ENCODE results near the gene PBX2. TPM values are rescaled to one million over a fixed set of nuclear protein-coding genes. Genes with fewer than 3 reads are reported as not detected.

Gene PBX2, protein sequence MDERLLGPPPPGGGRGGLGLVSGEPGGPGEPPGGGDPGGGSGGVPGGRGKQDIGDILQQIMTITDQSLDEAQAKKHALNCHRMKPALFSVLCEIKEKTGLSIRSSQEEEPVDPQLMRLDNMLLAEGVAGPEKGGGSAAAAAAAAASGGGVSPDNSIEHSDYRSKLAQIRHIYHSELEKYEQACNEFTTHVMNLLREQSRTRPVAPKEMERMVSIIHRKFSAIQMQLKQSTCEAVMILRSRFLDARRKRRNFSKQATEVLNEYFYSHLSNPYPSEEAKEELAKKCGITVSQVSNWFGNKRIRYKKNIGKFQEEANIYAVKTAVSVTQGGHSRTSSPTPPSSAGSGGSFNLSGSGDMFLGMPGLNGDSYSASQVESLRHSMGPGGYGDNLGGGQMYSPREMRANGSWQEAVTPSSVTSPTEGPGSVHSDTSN
- 13.5 to 18.9 TPM (median 17.2 TPM) in 5 replicates for total RNA-seq (2022; extraction: Qiagen RNA extraction)

GRCh38 chr6:32190054-32190851 lies at the start of gene PBX2:
PBX2 (minus strand) TSS chr6:32190202; CDS start chr6:32189915, 287 bp downstream.

GRCh38 chr6:32223258-32224235 lies 33.5 kb upstream of the PBX2 start, which contains the start of gene NOTCH4:
NOTCH4 (minus strand) TSS chr6:32224067; CDS start chr6:32223928, 139 bp downstream.

DNA sequence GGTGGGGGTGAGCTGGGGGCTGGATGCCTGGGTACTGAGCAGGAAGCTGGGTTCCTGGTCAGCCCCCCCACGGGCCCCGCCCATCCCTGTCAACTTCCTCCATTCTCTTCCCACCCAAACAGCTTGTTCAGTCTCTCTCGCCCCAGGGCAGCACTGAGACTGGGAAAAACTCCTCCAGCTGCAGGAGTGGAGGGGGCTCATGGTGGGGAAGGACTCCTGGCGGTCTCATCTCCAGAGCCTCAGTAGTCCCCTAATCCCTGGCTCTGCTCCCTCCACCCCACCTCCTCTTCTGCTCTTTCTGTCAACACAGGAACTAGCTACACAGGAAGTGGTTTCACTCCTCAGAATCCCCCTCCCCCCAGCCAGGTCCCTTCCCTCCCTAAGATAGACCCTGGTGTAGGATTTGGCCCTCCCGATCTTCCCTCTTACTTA lies 2.6 kb upstream of the PBX2 start, which contains the start of gene GPSM3:
Gene GPSM3, minus strand, starts transcription at position 36 of the 432 bp plus-strand sequence. CDS start 130 bp downstream, outside the sequence.

DNA sequence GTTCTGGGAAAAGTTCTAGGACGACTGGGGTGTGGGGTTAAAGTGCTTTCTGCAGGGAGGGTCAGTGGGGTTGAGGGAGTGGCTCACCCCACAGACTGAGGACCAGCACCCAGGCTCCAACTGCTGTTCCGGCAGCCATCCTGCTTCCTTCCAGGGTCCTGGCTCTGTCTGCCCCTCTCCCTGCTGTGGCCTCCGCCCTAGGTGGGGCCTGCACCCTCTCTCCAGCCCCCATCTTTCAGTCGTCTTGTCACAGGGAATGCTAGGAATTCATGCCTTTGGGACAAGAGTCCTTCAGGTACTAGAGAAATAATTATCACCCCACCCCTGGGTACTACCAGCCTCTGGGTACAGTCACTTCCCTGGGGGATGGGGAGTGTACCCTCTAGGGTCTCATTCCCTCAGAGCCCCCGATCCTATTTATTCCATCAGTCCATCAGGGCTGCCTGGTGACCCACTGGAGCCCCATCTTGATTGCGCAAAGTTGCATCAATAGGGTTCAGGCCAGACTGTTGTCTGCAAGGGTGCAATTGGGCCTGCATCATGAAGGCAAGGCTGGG lies 5.8 kb downstream of the PBX2 start, which contains the start of gene AGER:
Gene AGER, minus strand, starts transcription at position 170 of the 557 bp plus-strand sequence. Its CDS starts 31 bp downstream, at position 139.

DNA sequence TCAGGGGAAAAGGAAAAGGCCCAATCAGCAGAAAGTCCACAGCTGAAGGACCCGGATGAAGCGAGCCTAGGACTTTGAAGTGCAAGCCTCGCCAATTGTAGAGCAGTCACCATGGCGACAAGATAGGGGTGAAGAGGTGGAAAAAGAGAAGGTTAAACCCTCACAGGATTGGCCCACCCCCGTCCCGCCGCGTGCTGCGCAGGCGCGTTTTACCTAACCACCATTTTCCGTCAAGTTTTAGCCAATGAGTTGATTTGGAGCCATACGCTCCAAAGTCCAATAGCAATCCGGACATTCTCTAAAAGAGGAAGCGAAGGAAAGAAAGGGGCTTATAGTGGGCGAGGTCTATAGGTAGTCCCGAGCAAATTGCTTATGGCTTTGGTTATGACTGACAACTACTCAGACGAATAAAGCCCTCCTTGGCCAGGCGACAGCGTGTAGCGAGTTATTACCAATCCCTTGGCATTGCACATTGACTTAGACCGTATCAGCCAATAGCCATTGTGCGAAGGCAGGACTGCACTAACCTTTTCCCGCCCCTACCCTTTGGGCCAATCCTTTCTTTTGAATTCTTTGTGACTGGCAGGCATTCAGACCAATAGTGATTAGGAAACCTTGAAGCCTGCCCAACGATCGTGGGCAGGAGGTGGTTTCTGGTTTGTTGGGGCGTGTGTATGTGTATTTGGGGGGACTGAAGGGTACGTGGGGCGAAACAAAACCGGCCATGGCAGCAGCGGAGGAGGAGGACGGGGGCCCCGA lies 12.0 kb downstream of the PBX2 start, which contains the start of gene RNF5:
Gene RNF5, plus strand, starts transcription at position 618 of the 759 bp plus-strand sequence. Its CDS starts 107 bp downstream, at position 725.

GRCh38 chr6:32175711-32176475 lies 14.1 kb downstream of the PBX2 start, which contains the start of gene AGPAT1:
AGPAT1 (minus strand) TSS chr6:32176084; CDS start chr6:32171496, 4,588 bp downstream.

DNA sequence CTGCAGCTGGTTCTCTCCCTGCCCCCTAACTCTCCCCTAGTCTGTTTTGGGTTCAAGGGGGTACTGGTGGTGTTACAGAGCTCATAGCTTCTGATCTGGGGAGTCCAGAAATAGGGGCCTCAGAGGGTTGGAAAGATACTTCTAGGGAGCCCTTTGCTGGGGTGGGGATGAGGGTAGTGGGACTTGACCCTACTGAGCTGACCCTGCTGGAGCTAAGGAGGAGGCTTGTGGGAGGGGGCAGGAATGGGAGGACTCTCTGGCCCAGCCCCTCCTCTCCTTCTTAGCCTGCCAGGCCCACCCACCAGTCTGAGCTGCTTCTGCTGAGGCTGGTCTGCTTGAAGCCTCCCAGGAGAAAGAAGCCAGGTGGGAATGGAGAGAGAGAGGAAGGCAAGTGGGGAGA lies 25.7 kb downstream of the PBX2 start, which contains the start of gene EGFL8:
Gene EGFL8, plus strand, starts transcription at position 301 of the 400 bp plus-strand sequence. CDS start 1,571 bp downstream, outside the sequence.

DNA sequence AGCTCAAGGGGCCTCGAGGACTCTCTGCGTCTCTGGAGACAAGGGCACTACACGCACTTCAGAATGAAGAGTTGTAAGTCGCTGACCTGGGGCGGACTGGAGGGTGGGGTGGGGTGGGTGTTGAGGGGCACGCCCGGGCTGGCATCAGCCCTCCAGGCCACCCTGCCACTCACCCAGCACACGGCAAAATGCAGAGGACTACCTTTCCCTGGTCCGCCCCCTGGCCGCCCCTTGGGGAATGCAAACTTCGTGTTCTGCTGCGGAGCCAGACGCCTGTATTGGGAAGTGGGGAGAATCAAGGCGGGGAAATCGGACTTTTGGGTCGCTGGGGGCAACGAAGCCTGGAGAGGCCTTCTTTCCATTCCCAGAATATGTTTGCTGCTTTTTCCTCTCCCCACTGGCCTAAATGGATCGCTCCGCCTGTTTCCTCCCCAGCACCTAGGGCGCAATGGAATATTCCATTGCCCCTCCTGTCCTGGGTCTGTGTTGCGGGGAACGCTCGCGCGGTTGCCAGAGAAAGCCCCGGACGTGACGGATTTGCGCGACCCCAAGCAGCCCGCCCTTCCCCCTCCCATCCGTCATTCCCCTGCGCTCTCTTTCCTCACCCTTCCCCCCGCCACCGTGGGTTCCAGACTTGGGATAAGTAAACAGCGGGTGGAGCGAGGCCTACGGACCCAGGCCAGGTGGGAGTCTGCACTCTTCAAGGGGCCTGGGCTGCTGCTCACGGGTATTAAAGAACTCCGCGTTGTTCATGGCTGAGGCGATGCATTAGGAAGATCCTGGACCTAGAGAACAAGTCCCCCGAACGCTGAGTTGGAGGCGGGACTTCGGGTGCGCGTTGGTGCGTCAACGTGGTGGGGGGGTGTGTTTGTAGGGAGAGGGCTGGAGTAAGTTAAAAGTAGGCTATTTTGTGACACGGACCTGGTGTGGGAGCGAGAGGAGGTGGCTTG lies 36.2 kb downstream of the PBX2 start, which contains the start of gene PPT2:
Gene PPT2, plus strand, starts transcription at position 578 of the 950 bp plus-strand sequence. CDS start 454 bp downstream, outside the sequence.

DNA sequence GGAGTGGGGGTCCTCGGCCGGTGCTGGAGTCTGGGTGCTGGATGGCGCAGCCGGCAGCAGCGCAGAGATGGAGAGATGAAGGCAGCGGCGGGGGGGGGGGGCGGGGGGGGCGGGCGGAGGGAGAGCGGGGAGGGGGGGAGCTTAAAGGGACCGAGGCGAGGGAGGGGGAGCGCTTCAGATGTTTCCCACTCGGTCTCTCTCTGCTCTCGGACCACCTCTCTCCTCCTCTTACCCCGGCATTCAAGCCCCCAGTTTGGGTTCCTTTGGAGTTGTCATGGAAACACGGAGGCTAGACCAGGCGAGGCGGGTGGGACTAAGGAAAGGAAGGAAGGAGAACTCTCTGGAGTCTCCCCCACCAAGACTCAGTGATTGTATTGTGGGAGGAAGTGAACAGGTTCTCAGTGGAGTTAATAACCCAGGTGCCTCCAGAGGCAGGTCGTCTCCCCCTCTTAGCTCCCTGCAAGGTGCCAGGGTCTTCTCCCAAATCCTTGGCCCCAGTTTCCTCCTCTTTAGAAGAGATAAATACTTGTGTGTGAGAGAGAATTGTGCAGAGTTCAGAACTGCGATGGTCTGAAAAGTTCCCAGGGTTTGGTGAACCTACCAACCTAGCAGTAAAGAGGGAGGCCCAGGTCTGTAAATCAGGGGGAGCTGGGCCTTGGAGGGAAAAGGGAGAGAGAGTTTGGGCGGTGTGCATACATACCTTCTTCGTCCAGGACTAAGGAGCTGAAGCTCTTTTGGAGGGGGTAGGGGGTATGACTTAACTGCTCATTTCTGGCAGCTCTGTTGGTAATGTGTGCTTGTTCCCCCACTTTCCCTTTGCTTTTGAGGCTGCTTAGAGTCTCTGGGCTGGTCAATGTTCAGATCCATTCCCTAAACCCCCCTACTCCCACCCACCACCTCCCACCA lies 37.9 kb downstream of the PBX2 start, which contains the start of gene PRRT1:
Gene PRRT1, minus strand, starts transcription at position 77 of the 906 bp plus-strand sequence. CDS start 112 bp downstream, outside the sequence.

Other genes starting within 250 kb of the PBX2 start
- gene CFB, start 244.1 kb downstream of the PBX2 start, total RNA-seq (2022; extraction: Qiagen RNA extraction): 1.4 to 2.1 TPM (median 1.6 TPM) in 5 replicates
- 81.5 to 99.5 TPM (median 85.1 TPM) in 5 replicates for gene NELFE, start 231.2 kb downstream of the PBX2 start, total RNA-seq (2022; extraction: Qiagen RNA extraction)
- gene SKIC2, start 231.0 kb downstream of the PBX2 start, total RNA-seq (2022; extraction: Qiagen RNA extraction): 17.5 to 26.7 TPM (median 23.7 TPM) in 5 replicates
- gene DXO, start 218.1 kb downstream of the PBX2 start, total RNA-seq (2022; extraction: Qiagen RNA extraction): 10.3 to 12.9 TPM (median 12.5 TPM) in 5 replicates
- 0.63 to 1.2 TPM (median 0.89 TPM) in 5 replicates for gene C4A, start 208.1 kb downstream of the PBX2 start, total RNA-seq (2022; extraction: Qiagen RNA extraction)
- 0.47 to 0.90 TPM (median 0.64 TPM) in 5 replicates for gene C4B, start 175.4 kb downstream of the PBX2 start, total RNA-seq (2022; extraction: Qiagen RNA extraction)
- 0.09 TPM in 1 of 5 replicates, not detected in the others for gene CYP21A2, start 151.8 kb downstream of the PBX2 start, total RNA-seq (2022; extraction: Qiagen RNA extraction)
- 0.33 to 0.85 TPM (median 0.53 TPM) in 5 replicates for gene TNXB, start 80.9 kb downstream of the PBX2 start, total RNA-seq (2022; extraction: Qiagen RNA extraction)
- 23.7 to 36.6 TPM (median 35.8 TPM) in 5 replicates for gene ATF6B, start 62.0 kb downstream of the PBX2 start, total RNA-seq (2022; extraction: Qiagen RNA extraction)
- gene FKBPL, start 59.9 kb downstream of the PBX2 start, total RNA-seq (2022; extraction: Qiagen RNA extraction): 6.5 to 7.7 TPM (median 6.9 TPM) in 5 replicates
- 0.35 to 1.1 TPM (median 0.68 TPM) in 5 replicates for gene PRRT1, start 38.3 kb downstream of the PBX2 start, total RNA-seq (2022; extraction: Qiagen RNA extraction)
- gene PPT2, start 36.1 kb downstream of the PBX2 start, total RNA-seq (2022; extraction: Qiagen RNA extraction): 7.1 to 9.4 TPM (median 9.0 TPM) in 5 replicates
- gene EGFL8, start 25.6 kb downstream of the PBX2 start, total RNA-seq (2022; extraction: Qiagen RNA extraction): 0.70 to 2.2 TPM (median 1.5 TPM) in 5 replicates
- gene AGPAT1, start 14.1 kb downstream of the PBX2 start, total RNA-seq (2022; extraction: Qiagen RNA extraction): 32.1 to 44.9 TPM (median 44.4 TPM) in 5 replicates
- gene RNF5, start 11.8 kb downstream of the PBX2 start, total RNA-seq (2022; extraction: Qiagen RNA extraction): 32.0 to 43.1 TPM (median 40.9 TPM) in 5 replicates
- 0.47 to 1.8 TPM (median 1.4 TPM) in 5 replicates for gene AGER, start 5.9 kb downstream of the PBX2 start, total RNA-seq (2022; extraction: Qiagen RNA extraction)
- 0.26 to 0.48 TPM (median 0.36 TPM) in 5 replicates for gene GPSM3, start 2.4 kb upstream of the PBX2 start, total RNA-seq (2022; extraction: Qiagen RNA extraction)
- gene NOTCH4, start 33.9 kb upstream of the PBX2 start, total RNA-seq (2022; extraction: Qiagen RNA extraction): 0.59 to 0.98 TPM (median 0.75 TPM) in 5 replicates
- gene TSBP1, start 181.7 kb upstream of the PBX2 start, total RNA-seq (2022; extraction: Qiagen RNA extraction): not detected in 5 replicates
- gene BTNL2, start 217.0 kb upstream of the PBX2 start, total RNA-seq (2022; extraction: Qiagen RNA extraction): not detected in 5 replicates
- gene HLA-DRA, start 249.7 kb upstream of the PBX2 start, total RNA-seq (2022; extraction: Qiagen RNA extraction): not detected in 5 replicates